Endothelial cell of umbilical vein (primary cell): ENCODE data around the gene ITSN2. TPM values are rescaled to one million over a fixed set of nuclear protein-coding genes. Genes with fewer than 3 reads are reported as not detected.

ENCODE experiments used
- BruUV-seq: library from RNA; stranded (reverse); fragments of 400-500 nt; replicated peaks from 2 replicates; lab custom pipeline; 2021; lab: Mats Ljungman, UMichigan
- CTCF ChIA-PET: fragments of 300-600, 350-600 bp; sonication (Branson Sonifier 250); formaldehyde crosslinking; loops from one replicate; lab custom pipeline; 2021; ENCODE audit warnings: antibody characterized with exemption, inconsistent platforms; lab: Charles Lee
- POLR2A ChIA-PET: fragments of 300-600, 350-600 bp; sonication (Branson Sonifier 250); formaldehyde crosslinking; loops from one replicate; lab custom pipeline; 2021; ENCODE audit warnings: antibody characterized with exemption, inconsistent platforms; lab: Charles Lee
- DNase-seq: peaks from one replicate; pipeline ENCODE4 v3.0.0-alpha.2; 2011; ENCODE audit warnings: low read depth, low spot score
- FAIRE-seq: peaks from 2 replicates; lab custom pipeline; 2011; peaks lifted over from hg19 to GRCh38; lab: Jason Lieb, UNC
- H2AFZ ChIP-seq: 2 replicates; pipeline ENCODE4 v1.6.0; 2012; ENCODE audit warnings: low read depth, low read length, control low read depth, inconsistent platforms
- H3K27ac ChIP-seq: 2 replicates; pipeline ENCODE4 v1.5.1; 2011; ENCODE audit warnings: low read depth, mild to moderate bottlenecking, control low read depth, low read length, moderate library complexity; ENCODE audit not compliant: insufficient read depth
- H3K27me3 ChIP-seq, 2 experiments: 2 replicates each; pipeline versions ENCODE4 v1.6.0 to v1.6.1; 2011; ENCODE audit warnings: low read length in 2 of 2, mixed read lengths in 1 of 2; ENCODE audit not compliant: control insufficient read depth in 2 of 2, insufficient read depth in 2 of 2
- H3K36me3 ChIP-seq, 2 experiments: 2 replicates in 1 of 2; 3 replicates in 1 of 2; pipeline ENCODE4 v1.5.1; 2011; ENCODE audit warnings: low read length in 2 of 2, mild to moderate bottlenecking in 1 of 2, moderate library complexity in 1 of 2; ENCODE audit not compliant: control insufficient read depth in 2 of 2, insufficient read depth in 2 of 2; ENCODE audit errors: extremely low read depth in 1 of 2
- H3K4me1 ChIP-seq: 3 replicates; pipeline ENCODE4 v1.5.1; 2011; ENCODE audit warnings: mild to moderate bottlenecking, low read length; ENCODE audit not compliant: control insufficient read depth, insufficient read depth; ENCODE audit errors: extremely low read depth
- H3K4me2 ChIP-seq: 2 replicates; pipeline ENCODE4 v1.6.1; 2011; ENCODE audit warnings: low read length, control low read depth, mixed read lengths; ENCODE audit not compliant: insufficient read depth
- H3K4me3 ChIP-seq, 3 experiments: fragments of 200-600 bp in 1 of 3; sonication (generic), shearing (Covaris generic) in 1 of 3; replicated peaks in 1 of 3; 2 replicates each; pipeline ENCODE4 v1.5.1; 2011 to 2016; ENCODE audit warnings: control low read depth in 3 of 3, low read length in 3 of 3, mild to moderate bottlenecking in 2 of 3, inconsistent platforms in 1 of 3, low read depth in 1 of 3, moderate library complexity in 1 of 3; ENCODE audit not compliant: insufficient read depth in 1 of 3
- H3K79me2 ChIP-seq: 2 replicates; pipeline ENCODE4 v1.6.0; 2012; ENCODE audit warnings: low read length, inconsistent platforms; ENCODE audit not compliant: control insufficient read depth, insufficient read depth
- H3K9ac ChIP-seq: replicated peaks from 2 replicates; pipeline ENCODE3; 2011; ENCODE audit warnings: low read length, control low read depth; ENCODE audit not compliant: insufficient read depth; ENCODE audit errors: extremely low read depth
- H3K9me1 ChIP-seq: replicated peaks from 3 replicates; pipeline ENCODE4 v1.6.0; 2011; ENCODE audit warnings: mild to moderate bottlenecking, low read length; ENCODE audit not compliant: control insufficient read depth, insufficient read depth; ENCODE audit errors: extremely low read depth
- H3K9me3 ChIP-seq: replicated peaks from 2 replicates; pipeline ENCODE4 v1.5.1; 2012; ENCODE audit warnings: low read length, inconsistent platforms; ENCODE audit not compliant: control insufficient read depth, insufficient read depth
- H4K20me1 ChIP-seq: replicated peaks from 2 replicates; pipeline ENCODE3; 2011; ENCODE audit warnings: mild to moderate bottlenecking, low read length; ENCODE audit not compliant: control insufficient read depth, insufficient read depth; ENCODE audit errors: extremely low read depth
- CTCF ChIP-seq, 2 donors: IDR thresholded peaks; 1 replicate in 1 of 2; 2 replicates in 1 of 2; pipeline ENCODE4 v1.5.1; 2011; ENCODE audit warnings: low read length in 2 of 2, mild to moderate bottlenecking in 2 of 2, moderate library complexity in 2 of 2, control low read depth in 1 of 2, inconsistent platforms in 1 of 2, low read depth in 1 of 2; ENCODE audit not compliant: insufficient read depth in 1 of 2; ENCODE audit errors: extremely low read depth in 1 of 2
- EZH2 ChIP-seq: IDR thresholded peaks from 2 replicates; pipeline ENCODE4 v1.6.1; 2012; ENCODE audit warnings: borderline replicate concordance, low read depth, mild to moderate bottlenecking, moderate library complexity, low read length, inconsistent platforms; ENCODE audit not compliant: severe bottlenecking
- FOS ChIP-seq: IDR thresholded peaks from 2 replicates; pipeline ENCODE4 v1.6.1; 2011; ENCODE audit warnings: mild to moderate bottlenecking, low read length, moderate library complexity, borderline replicate concordance; ENCODE audit not compliant: insufficient read depth
- GATA2 ChIP-seq: IDR thresholded peaks from 2 replicates; pipeline ENCODE4 v1.7.0; 2011; ENCODE audit warnings: low read depth, mild to moderate bottlenecking, moderate library complexity, mixed read lengths, low read length; ENCODE audit not compliant: insufficient read length, insufficient read depth
- JUN ChIP-seq: IDR thresholded peaks from 2 replicates; pipeline ENCODE4 v1.6.1; 2011; ENCODE audit warnings: borderline replicate concordance, low read depth; ENCODE audit not compliant: insufficient read length, insufficient read depth
- MAX ChIP-seq: IDR thresholded peaks from 2 replicates; pipeline ENCODE4 v1.6.1; 2011; ENCODE audit not compliant: insufficient read depth, insufficient read length
- MYC ChIP-seq: IDR thresholded peaks from one replicate; pipeline ENCODE4 v1.6.1; 2011; ENCODE audit warnings: mild to moderate bottlenecking, low read depth, low read length
- POLR2A ChIP-seq: IDR thresholded peaks from 2 replicates; pipeline ENCODE4 v1.6.1; 2012; ENCODE audit warnings: low read depth, mild to moderate bottlenecking, control low read depth, low read length
- POLR2AphosphoS5 ChIP-seq: IDR thresholded peaks from 2 replicates; pipeline ENCODE4 v1.6.1; 2012; ENCODE audit warnings: low read depth, mild to moderate bottlenecking, control low read depth, low read length, moderate library complexity; ENCODE audit not compliant: insufficient read depth
- dilution Hi-C: fragments of 300-500 bp; cut with MboI; formaldehyde crosslinking; loops from one replicate; pipeline ENCODE4 v1.15.0; 2019; ENCODE audit warnings: low sequenced_read_pairs; ENCODE audit not compliant: extremely low pct_ligation_motif_present
- intact Hi-C: fragments of 100-400 bp; cut with micrococcal nuclease; formaldehyde crosslinking; loops from one replicate; pipeline ENCODE4 v1.10.0; 2022
- polyA plus RNA-seq, 4 experiments: library from polyadenylated mRNA; depleted of rRNA in 3 of 4; stranded (reverse) in 3 of 4; unstranded in 1 of 4; fragments of >200 nt; gene quantifications; 2 replicates each; pipeline versions ENCODE4 v1.2.1 to v1.2.3, GENCODE V29; 2011 to 2012; ENCODE audit warnings: missing spikeins in 1 of 4
- total RNA-seq: library from RNA; stranded (reverse); gene quantifications from 2 replicates; pipeline ENCODE4 v1.2.3, GENCODE V29; 2021

Gene ITSN2
- total and polyA plus RNA-seq, 2 donors (not counting 3 experiments of a cell fraction or from before 2014, with no cell fraction given), result 30.5 to 56.8 TPM

- FAIRE-seq (no peak), DNase-seq (no peak)
- Histone ChIP-seq H3K9me3 (no peaks in the 10 kb centered on the region), H3K4me2 (no peak overlapping the region), H3K9ac (no peak overlapping the region), H3K27ac (no peak overlapping the region), H3K4me1 (no peaks in the 10 kb centered on the region), H2AFZ (no peak overlapping the region), H4K20me1 (no peaks in the 10 kb centered on the region), H3K27me3 (peaks cover 2 to 5% of the 10 kb centered on the region in 2 experiments), H3K9me1 (no peaks in the 10 kb centered on the region), H3K4me3 (no peak overlapping the region), H3K36me3 (no peaks in the 10 kb centered on the region), H3K79me2 (no peaks in the 10 kb centered on the region)
- CTCF ChIA-PET, result no interaction called here
- POLR2A ChIA-PET, result no interaction called here
- BruUV-seq, result no TSS peak
- intact Hi-C loops (no loop called here), dilution Hi-C loops (no loop called here)
- TF ChIP-seq GATA2, result no peak
- no peak for TF ChIP-seq MYC
- no peak for TF ChIP-seq MAX
- no peak for TF ChIP-seq CTCF (IDR thresholded peaks at IDR 0.05; ENCODE audit: extremely low read depth in 1 of 2, insufficient read depth in 1 of 2, low read depth in 1 of 2, low read length in 2 of 2)
- TF ChIP-seq POLR2AphosphoS5, result no peak
- no peak for TF ChIP-seq EZH2
- TF ChIP-seq JUN, result no peak
- TF ChIP-seq POLR2A, result no peak
- no peak for TF ChIP-seq FOS
Observed at GRCh38 chr2:24403168-24403831, 43.0 kb upstream of the ITSN2 start.
